HL-60 (cell line): ENCODE data around the gene ARAP2.

Source experiments
- CTCF ChIP-seq: IDR thresholded peaks from one replicate; pipeline ENCODE4 v1.5.1; 2011; ENCODE audit warnings: low read length, control low read depth, inconsistent platforms; ENCODE audit not compliant: insufficient read depth
- POLR2AphosphoS5 ChIP-seq: IDR thresholded peaks from 2 replicates; pipeline ENCODE4 v1.6.1; 2012; ENCODE audit warnings: low read depth

- TF ChIP-seq POLR2AphosphoS5 (no peak), CTCF (no peak)
Observed at GRCh38 chr4:36197501-36197900, 46.8 kb downstream of the ARAP2 start.
